Adrenal gland (tissue), 5 donors: ENCODE results near the gene FAM53C.

ENCODE experiments used
- CTCF ChIP-seq, 6 experiments: fragments of 450-650 bp in 4 of 6; fragments of 200-600 bp in 2 of 6; sonication (generic) in 1 of 6; IDR thresholded peaks; 1 replicate in 5 of 6; 2 replicates in 1 of 6; pipeline versions ENCODE4 v1.5.1 to v1.8.0; 2016 to 2021; ENCODE audit warnings: antibody characterized with exemption in 6 of 6, mild to moderate bottlenecking in 2 of 6, moderate library complexity in 1 of 6
- POLR2A ChIP-seq, 2 donors: fragments of 450-650 bp; IDR thresholded peaks; one replicate each; pipeline ENCODE4 v1.6.1; 2017; ENCODE audit warnings: antibody characterized with exemption in 2 of 2, mild to moderate bottlenecking in 2 of 2, moderate library complexity in 1 of 2
- donor health status: DM: no; HTN: no; CAD: no.

- no peak for TF ChIP-seq CTCF (IDR thresholded peaks at IDR 0.05)
- no peak for TF ChIP-seq POLR2A (IDR thresholded peaks at IDR 0.05)
Observed at GRCh38 chr5:138354387-138354786, 16.3 kb downstream of the FAM53C start.
